Raji (cell line): ENCODE data around the gene KIF1A.

ENCODE experiments used
- POLR2A ChIP-seq: IDR thresholded peaks from 2 replicates; pipeline ENCODE4 v1.6.1; 2011; ENCODE audit warnings: low read depth, low read length, control low read depth; ENCODE audit not compliant: insufficient read depth

Gene KIF1A

GRCh38 chr2:240714747-240715725 is 105.0 kb downstream of the KIF1A start:
- no peak for TF ChIP-seq POLR2A

GRCh38 chr2:240713928-240714746 is 105.9 kb downstream of the KIF1A start:
- TF ChIP-seq POLR2A: no peak

- no peak for TF ChIP-seq POLR2A
Measured at GRCh38 chr2:240713071-240713927, 106.7 kb downstream of the KIF1A start.

GRCh38 chr2:240712121-240712520 is 107.9 kb downstream of the KIF1A start:
- no peak for TF ChIP-seq POLR2A

- no peak for TF ChIP-seq POLR2A
Measured at GRCh38 chr2:240711701-240712100, 108.3 kb downstream of the KIF1A start.

GRCh38 chr2:240711296-240711695 is 108.7 kb downstream of the KIF1A start:
- TF ChIP-seq POLR2A: no peak

- no peak for TF ChIP-seq POLR2A
Measured at GRCh38 chr2:240708457-240708856, 111.6 kb downstream of the KIF1A start.

- no peak for TF ChIP-seq POLR2A
Measured at GRCh38 chr2:240707821-240708220, 112.2 kb downstream of the KIF1A start.

GRCh38 chr2:240707043-240707756 is 112.8 kb downstream of the KIF1A start:
- TF ChIP-seq POLR2A: no peak

GRCh38 chr2:240705204-240705791 is 114.7 kb downstream of the KIF1A start:
- TF ChIP-seq POLR2A: no peak

GRCh38 chr2:240704651-240705050 is 115.4 kb downstream of the KIF1A start:
- no peak for TF ChIP-seq POLR2A

- no peak for TF ChIP-seq POLR2A
Measured at GRCh38 chr2:240703417-240704341, 116.3 kb downstream of the KIF1A start.

- TF ChIP-seq POLR2A: no peak
Measured at GRCh38 chr2:240702640-240703011, 117.4 kb downstream of the KIF1A start.
